Stimulated activated CD8-positive, alpha-beta memory T cell treated with anti-CD3 and anti-CD28 coated beads, Interleukin-7, amount 100 ng/mL, for 24 hours (primary cell): ENCODE measurements around the gene TMEM178B.
"Not testable (repeated sequence)": the region's sequence is repeated elsewhere in the genome, so short reads cannot be mapped to it uniquely, and the experiment has no call there.

ENCODE experiments used
- DNase-seq: peaks from one replicate; pipeline ENCODE4 v3.0.0-alpha.2; 2020; ENCODE audit warnings: low read depth

The TMEM178B gene

GRCh38 chr7:141073641-141074161 is at the start of gene TMEM178B:
TSS of gene TMEM178B (plus strand) at chr7:141074064.
- no peak for DNase-seq

- no peak for DNase-seq
These were observed 49.2 kb upstream of the TMEM178B start for GRCh38 chr7:141024668-141025067.

- no peak for DNase-seq
These were observed 46.8 kb upstream of the TMEM178B start for GRCh38 chr7:141027043-141027442.

DNA sequence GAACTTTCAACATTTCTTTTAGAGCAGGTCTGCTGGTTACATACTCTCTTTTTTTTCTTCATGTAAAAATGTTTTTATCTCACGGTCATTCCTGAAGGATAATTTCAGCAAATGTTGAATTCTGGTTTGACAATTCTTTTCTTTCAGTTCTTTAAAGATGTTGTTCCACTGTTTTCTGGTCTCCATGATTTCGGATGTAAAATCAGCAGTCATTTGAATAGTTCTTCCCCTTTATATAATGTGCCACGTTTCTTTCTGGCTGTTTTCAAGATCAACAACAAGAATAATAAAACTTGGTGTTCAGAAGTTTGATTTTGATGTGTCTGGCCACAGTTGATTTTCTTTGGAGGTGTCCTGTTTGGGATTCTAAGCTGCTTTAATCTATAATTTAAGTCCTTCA is 45.1 kb upstream of the TMEM178B start:
- no peak for DNase-seq

DNA sequence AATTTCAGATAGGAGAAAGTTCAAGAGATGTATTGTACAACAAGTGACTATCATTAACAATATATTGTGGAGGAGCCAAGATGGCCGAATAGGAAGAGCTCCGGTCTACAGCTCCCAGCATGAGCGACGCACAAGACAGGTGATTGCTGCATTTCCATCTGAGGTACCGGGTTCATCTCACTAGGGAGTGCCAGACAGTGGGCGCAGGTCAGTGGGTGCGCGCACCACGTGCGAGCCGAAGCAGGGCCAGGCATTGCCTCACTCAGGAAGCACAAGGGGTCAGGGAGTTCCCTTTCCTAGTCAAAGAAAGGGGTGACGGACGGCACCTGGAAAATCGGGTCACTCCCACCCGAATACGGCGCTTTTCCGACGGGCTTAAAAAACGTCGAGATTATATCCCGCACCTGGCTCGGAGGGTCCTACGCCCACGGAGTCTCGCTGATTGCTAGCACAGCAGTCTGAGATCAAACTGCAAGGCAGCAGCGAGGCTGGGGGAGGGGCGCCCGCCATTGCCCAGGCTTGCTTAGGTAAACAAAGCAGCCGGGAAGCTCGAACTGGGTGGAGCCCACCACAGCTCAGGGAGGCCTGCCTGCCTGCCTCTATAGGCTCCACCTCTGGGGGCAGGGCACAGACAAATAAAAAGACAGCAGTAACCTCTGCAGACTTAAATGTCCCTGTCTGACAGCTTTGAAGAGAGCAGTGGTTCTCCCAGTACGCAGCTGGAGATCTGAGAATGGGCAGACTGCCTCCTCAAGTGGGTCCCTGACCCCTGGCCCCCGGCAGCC is 41.1 kb upstream of the TMEM178B start:
- DNase-seq: not testable (repeated sequence)

DNA sequence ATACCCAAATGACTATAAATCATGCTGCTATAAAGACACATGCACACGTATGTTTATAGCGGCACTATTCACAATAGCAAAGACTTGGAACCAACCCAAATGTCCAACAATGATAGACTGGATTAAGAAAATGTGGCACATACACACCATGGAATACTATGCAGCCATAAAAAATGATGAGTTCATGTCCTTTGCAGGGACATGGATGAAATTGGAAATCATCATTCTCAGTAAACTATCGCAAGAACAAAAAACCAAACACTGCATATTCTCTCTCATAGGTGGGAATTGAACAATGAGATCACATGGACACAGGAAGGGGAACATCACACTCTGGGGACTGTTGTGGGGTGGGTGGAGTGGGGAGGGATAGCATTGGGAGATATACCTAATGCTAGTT is 35.8 kb upstream of the TMEM178B start:
- not testable (repeated sequence) for DNase-seq

- no peak for DNase-seq
These were observed 34.5 kb upstream of the TMEM178B start for GRCh38 chr7:141039376-141039775.

GRCh38 chr7:141042222-141043193 is 31.4 kb upstream of the TMEM178B start:
- no peak for DNase-seq

GRCh38 chr7:141043616-141044015 is 30.2 kb upstream of the TMEM178B start:
- DNase-seq: no peak

DNA sequence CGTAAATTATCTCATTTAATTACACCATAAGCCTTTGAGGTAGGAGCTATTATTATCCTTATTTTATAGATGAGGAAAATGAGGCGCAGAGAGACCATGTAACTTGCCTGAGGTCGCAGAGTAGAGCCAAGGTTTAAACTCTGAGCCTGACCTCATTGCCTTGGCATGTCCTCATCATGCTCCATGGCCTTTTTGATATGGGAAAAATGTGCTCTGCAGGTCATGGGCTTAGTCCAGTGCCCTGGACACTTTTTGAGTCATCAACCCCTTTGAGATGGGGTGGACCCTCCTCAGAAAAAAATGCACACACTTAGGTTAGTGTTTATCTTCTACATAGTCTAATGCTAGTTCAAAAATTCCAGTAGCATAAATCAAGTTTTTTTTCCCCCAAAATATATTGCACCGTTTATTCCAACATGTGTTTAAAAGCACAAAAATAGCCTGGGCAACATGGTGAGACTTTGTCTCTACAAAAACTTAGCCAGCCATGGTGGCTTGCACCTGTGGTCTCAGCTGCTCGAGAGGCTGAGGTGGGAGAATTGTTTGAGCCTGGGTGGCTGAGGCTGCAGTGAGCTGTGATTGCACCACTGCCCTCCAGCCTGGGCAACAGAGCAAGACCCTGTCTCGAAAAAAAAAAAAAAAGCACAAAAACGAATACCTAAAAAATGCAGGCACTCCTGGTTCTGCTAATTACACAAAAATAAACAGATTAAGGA is 28.6 kb upstream of the TMEM178B start:
- no peak for DNase-seq

DNA sequence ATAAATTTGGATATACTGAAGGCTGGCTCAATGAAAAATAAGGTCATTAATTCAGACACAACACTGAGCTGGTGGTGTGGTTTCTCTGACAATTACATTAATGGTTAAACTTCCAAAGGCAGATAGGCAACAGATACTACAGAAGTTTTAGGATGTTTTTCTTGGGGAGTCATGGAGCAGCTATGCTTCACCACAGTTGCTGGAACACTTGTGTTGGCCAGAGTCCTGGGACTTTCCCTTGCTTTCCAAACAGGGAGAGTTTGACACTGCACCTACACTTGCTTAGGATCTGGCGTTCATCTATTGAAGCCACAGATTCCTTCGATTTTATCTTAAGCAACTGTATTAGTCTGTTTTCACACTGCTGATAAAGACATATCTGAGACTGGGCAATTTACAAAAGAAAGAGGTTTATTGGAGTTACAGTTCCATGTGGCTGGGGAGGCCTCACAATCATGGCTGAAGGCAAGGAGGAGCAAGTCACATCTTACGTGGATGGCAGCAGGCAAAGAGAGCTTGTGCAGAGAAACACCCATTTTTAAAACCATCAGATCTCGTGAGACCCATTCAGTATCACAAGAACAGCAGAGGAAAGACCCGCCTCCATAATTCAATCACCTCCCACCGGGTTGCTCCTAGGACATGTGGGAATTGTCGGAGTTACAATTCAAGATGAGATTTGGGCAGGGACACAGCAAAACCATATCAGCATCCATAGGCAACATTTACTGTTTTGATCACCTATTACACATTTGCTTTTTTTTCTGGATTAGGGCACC is 27.8 kb upstream of the TMEM178B start:
- no peak for DNase-seq

- DNase-seq: no peak
These were observed 20.2 kb upstream of the TMEM178B start for GRCh38 chr7:141053626-141054025.

DNA sequence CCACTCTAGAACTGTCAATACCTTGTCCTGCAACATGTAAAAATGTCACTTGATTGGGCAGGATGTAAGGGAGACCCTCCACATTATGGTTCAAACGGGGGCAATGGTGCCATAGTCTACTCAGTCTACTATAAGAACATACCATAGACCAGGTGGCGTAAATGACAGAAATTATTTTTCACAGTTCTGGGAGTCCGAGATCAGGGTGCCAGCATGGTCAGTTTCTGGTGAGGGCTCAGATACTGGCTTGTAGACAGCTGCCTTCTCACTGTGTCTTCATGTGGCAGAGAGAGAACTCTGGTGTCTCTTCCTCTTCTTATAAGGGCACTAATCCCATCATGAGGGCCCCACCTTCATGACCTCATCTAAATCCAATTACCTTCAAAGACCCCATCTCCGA is 18.7 kb upstream of the TMEM178B start:
- DNase-seq: no peak

DNA sequence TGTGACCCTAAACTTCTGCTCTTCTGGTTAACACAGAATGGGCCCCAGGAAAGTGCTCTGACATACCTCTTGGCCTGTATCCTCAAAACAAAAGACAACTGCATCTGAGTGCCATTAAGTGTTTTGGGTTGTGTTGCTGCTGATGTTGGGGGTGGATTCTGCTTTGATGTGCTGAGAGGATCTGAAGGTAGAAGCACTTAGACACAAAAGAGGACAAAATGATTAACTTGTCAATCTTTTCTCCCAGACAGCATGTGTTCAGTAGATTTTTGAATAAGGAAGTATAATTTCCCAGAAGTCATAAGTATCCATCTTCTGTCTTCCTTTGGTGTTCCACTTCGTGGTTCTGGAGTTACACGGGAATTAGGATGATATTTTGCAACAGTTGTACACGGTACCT is 16.1 kb upstream of the TMEM178B start:
- DNase-seq: no peak

DNA sequence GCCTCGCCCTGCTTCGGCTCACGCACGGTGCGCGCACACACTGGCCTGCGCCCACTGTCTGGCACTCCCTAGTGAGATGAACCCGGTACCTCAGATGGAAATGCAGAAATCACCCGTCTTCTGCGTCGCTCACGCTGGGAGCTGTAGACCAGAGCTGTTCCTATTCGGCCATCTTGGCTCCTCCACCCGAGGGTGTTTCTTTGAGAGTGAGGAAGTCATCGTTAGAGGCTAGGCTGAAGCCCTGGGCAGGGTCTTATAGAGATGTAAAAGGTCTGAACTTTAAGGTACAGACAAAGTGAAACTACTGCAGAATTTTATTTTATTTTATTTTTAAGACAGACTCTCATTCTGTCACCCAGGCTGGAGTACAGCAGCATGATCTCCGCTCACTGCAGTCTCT is 6.0 kb upstream of the TMEM178B start:
- not testable (repeated sequence) for DNase-seq

DNA sequence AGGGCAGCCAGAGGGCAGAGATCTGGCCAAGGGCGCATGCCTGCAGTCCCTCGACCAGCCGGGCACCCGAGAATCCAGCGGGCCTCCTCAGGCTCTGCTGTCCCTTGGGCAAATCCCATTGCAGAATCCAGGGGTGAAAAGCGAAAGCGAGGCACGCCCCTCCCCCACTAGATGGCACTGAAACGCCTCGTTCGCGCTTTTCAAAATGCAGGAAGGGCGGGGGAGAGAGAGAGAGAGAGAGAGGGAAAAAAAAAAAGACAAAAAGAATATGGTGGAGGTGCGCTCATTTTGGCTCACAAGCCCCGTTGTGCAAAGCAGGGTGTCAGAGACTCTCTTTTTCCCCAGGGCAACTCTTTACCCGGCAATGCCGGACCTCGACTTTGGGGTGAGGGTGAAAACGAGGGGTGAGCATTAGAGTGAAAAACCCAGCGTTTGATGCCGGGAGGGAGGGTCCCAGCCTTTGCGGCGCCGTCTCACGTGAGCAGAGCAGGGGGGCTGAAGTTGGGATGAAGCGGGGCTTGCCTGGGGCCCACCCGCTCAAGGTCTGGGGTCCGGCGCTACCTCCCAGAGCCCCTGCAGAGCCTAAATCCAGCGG is 2.5 kb upstream of the TMEM178B start:
- DNase-seq: no peak

GRCh38 chr7:141071855-141072547 is 1.9 kb upstream of the TMEM178B start:
- no peak for DNase-seq

DNA sequence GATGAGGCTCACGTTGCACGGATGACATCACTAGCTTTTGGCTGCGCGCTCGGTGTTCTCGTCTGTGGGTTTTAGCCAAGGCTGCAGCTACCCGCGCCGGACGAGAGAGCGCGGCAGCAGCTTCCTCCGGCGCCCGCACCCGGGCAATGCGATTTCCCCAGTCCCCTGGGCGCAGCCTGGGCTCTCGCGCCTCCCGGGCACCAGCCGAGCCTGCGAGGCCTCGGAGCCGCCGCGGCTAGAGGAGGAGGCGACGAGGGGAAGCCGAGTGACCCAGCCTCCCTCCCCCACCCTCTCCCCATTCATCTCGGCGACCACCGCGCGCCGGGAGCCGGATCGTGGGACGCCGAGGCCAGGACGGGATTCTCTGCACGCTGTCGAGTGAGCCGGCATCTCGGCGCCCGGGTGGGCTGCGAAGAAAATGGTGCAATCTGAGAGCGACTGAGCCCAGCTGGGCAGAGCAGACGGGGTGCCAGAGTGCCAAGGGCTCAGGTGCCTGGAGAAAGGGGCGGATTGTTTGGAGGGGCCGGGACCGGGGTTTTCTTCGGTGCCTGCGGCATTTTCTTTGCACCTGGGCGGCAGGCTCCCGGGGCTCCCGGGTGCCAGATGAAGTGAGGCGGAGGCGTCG is 1.2 kb upstream of the TMEM178B start:
- DNase-seq: no peak

DNA sequence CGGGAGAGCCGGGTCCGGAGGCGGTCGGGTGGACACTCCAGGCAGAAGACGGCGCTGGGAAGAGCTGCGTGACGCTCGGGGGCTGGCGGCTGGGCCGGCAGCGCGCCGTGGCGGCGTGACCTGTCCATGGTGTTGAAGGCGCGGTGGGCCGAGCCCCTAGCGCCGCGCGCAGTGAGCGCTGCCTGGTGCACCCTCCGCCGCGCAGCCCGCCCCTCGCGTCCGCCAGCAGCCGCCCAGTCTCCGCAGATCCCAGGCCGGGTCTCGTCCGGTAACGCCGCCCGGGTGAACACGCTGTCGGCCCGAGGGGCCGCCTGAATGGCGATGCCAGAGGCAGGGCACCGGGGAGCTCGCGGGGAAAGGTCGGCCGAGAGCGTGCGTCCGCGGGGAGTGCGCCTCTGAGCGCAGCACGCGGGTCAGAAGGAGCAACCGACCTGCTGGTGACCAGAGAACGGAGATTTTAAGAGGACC is 657 bp upstream of the TMEM178B start:
- DNase-seq: no peak
